Measurements from ENCODE around the gene DUSP28. TPM values are rescaled to one million over a fixed set of nuclear protein-coding genes. Genes with fewer than 3 reads are reported as not detected.

Gene DUSP28
- total and polyA plus RNA-seq, 2 donors: 7.2 to 9.0 TPM

DNA sequence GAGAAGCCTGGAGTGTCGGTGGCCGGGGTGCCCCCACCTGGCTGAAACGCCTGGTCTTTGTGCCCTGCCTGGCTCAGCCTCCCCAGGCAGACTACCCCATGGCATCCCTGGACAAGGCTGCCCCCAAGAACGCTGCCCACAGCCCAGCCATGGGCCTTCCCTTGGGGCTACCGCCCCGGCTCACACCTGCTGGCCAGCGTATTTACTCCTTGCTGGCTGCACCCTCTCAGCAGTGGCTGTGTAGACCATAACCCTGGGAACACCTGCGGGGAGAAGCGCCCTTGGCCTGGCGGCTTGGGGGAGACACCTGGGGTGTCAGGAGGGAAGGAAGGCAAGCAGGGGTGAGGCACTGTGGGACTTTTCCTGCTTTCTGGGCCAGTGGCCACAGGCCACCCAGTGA is 43.7 kb downstream of the DUSP28 start:
- 96% methylated on average over 10 of the region's 10 CpGs for WGBS
- DNase-seq (ENCODE audit: low read depth in 6 of 9, low spot score in 9 of 9): no peak
- Histone ChIP-seq H3K36me3 (ENCODE audit: control insufficient read depth in 2 of 2, insufficient read depth in 2 of 2, low read length in 1 of 2) (peaks cover 12 to 27% of the 10 kb centered on the region in 2 donors), H3K9me3 (ENCODE audit: control insufficient read depth in 2 of 2, insufficient read depth in 1 of 2, low read length in 1 of 2) (no peaks in the 10 kb centered on the region), H3K4me3 (ENCODE audit: low read length in 2 of 2) (no peak overlapping the region), H3K27me3 (ENCODE audit: control insufficient read depth in 2 of 2, insufficient read depth in 1 of 2, low read length in 1 of 2) (no peaks in the 10 kb centered on the region), H3K27ac (ENCODE audit: low read depth in 1 of 2, low read length in 1 of 2) (no peak overlapping the region), H3K4me1 (ENCODE audit: control insufficient read depth in 2 of 2, insufficient read depth in 2 of 2, low read length in 2 of 2) (no peaks in the 10 kb centered on the region)

GRCh38 chr2:240604291-240604938 is 44.3 kb downstream of the DUSP28 start:
- H3K27ac ChIP-seq (ENCODE audit: low read depth in 1 of 2, low read length in 1 of 2): no peak overlapping the region
- no peak for DNase-seq (ENCODE audit: low read depth in 6 of 9, low spot score in 9 of 9)
- H3K4me3 ChIP-seq (ENCODE audit: low read length in 2 of 2): no peak overlapping the region
- WGBS: 87% methylated on average over 11 of the region's 11 CpGs
- H3K27me3 ChIP-seq (ENCODE audit: control insufficient read depth in 2 of 2, insufficient read depth in 1 of 2, low read length in 1 of 2): no peaks in the 10 kb centered on the region
- no peaks in the 10 kb centered on the region for H3K9me3 ChIP-seq (ENCODE audit: control insufficient read depth in 2 of 2, insufficient read depth in 1 of 2, low read length in 1 of 2)
- H3K4me1 ChIP-seq (ENCODE audit: control insufficient read depth in 2 of 2, insufficient read depth in 2 of 2, low read length in 2 of 2): no peaks in the 10 kb centered on the region
- H3K36me3 ChIP-seq (ENCODE audit: control insufficient read depth in 2 of 2, insufficient read depth in 2 of 2, low read length in 1 of 2): peaks cover 12 to 22% of the 10 kb centered on the region in 2 donors

- H3K4me3 ChIP-seq (ENCODE audit: low read length in 2 of 2): no peak overlapping the region
- H3K9me3 ChIP-seq (ENCODE audit: control insufficient read depth in 2 of 2, insufficient read depth in 1 of 2, low read length in 1 of 2): no peaks in the 10 kb centered on the region
- H3K4me1 ChIP-seq (ENCODE audit: control insufficient read depth in 2 of 2, insufficient read depth in 2 of 2, low read length in 2 of 2): no peaks in the 10 kb centered on the region
- H3K27me3 ChIP-seq (ENCODE audit: control insufficient read depth in 2 of 2, insufficient read depth in 1 of 2, low read length in 1 of 2): no peaks in the 10 kb centered on the region
- H3K36me3 ChIP-seq (ENCODE audit: control insufficient read depth in 2 of 2, insufficient read depth in 2 of 2, low read length in 1 of 2): peaks cover 12 to 14% of the 10 kb centered on the region in 2 donors
- H3K27ac ChIP-seq (ENCODE audit: low read depth in 1 of 2, low read length in 1 of 2): no peak overlapping the region
- WGBS: 96% methylated on average over 19 of the region's 19 CpGs
- DNase-seq (ENCODE audit: low read depth in 6 of 9, low spot score in 9 of 9): no peak
These were observed 45.0 kb downstream of the DUSP28 start for GRCh38 chr2:240604939-240605716.

- H3K27ac ChIP-seq (ENCODE audit: low read depth in 1 of 2, low read length in 1 of 2): no peak overlapping the region
- H3K9me3 ChIP-seq (ENCODE audit: control insufficient read depth in 2 of 2, insufficient read depth in 1 of 2, low read length in 1 of 2): no peaks in the 10 kb centered on the region
- 95% methylated on average over 12 of the region's 12 CpGs for WGBS
- no peak for DNase-seq (ENCODE audit: low read depth in 6 of 9, low spot score in 9 of 9)
- H3K4me3 ChIP-seq (ENCODE audit: low read length in 2 of 2): no peak overlapping the region
- H3K27me3 ChIP-seq (ENCODE audit: control insufficient read depth in 2 of 2, insufficient read depth in 1 of 2, low read length in 1 of 2): no peaks in the 10 kb centered on the region
- peaks cover 7 to 8% of the 10 kb centered on the region in 2 donors for H3K36me3 ChIP-seq (ENCODE audit: control insufficient read depth in 2 of 2, insufficient read depth in 2 of 2, low read length in 1 of 2)
- H3K4me1 ChIP-seq (ENCODE audit: control insufficient read depth in 2 of 2, insufficient read depth in 2 of 2, low read length in 2 of 2): no peaks in the 10 kb centered on the region
These were observed 45.9 kb downstream of the DUSP28 start for GRCh38 chr2:240605867-240606743.

DNA sequence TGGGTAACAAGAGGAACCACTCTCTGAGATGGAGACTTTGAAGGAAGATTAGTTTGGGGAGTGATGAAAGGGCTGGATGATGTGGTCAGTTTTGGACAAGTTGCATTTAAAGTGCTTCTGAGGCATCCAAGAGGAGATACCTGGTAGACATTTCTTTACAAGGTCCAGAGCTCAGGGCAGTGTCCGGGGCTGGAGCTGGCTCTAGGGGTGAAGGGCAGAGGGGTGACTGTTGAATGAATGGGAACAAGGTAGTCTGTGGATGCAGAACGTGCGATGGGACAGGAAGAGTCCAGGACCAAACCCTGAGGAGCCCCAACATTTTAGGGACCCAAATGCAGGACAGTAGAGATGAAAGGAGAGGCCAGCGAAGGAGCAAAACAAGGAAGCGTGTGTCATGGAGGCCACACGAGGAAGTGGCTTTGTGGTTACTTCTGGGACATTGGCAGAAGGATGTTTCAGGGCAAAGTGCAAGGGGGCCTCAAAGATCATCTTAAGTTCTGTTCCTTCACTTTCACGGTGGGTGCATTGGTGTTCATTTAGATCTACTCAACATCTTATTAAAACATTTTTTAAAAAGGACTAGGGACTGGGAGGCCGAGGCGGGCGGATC is 51.5 kb downstream of the DUSP28 start:
- no peaks in the 10 kb centered on the region for H3K27me3 ChIP-seq (ENCODE audit: control insufficient read depth in 2 of 2, insufficient read depth in 1 of 2, low read length in 1 of 2)
- 68% methylated on average over 10 of the region's 10 CpGs for WGBS
- H3K9me3 ChIP-seq (ENCODE audit: control insufficient read depth in 2 of 2, insufficient read depth in 1 of 2, low read length in 1 of 2): peaks cover 0 to 10% of the 10 kb centered on the region in 2 donors
- H3K4me1 ChIP-seq (ENCODE audit: control insufficient read depth in 2 of 2, insufficient read depth in 2 of 2, low read length in 2 of 2): peaks cover 0 to 11% of the 10 kb centered on the region in 2 donors
- no peak overlapping the region for H3K4me3 ChIP-seq (ENCODE audit: low read length in 2 of 2)
- no peak overlapping the region for H3K27ac ChIP-seq (ENCODE audit: low read depth in 1 of 2, low read length in 1 of 2)
- DNase-seq (ENCODE audit: low read depth in 6 of 9, low spot score in 9 of 9): no peak
- no peaks in the 10 kb centered on the region for H3K36me3 ChIP-seq (ENCODE audit: control insufficient read depth in 2 of 2, insufficient read depth in 2 of 2, low read length in 1 of 2)

Other genes starting within 250 kb of the DUSP28 start
- 4.4 TPM for gene GPC1, start 124.7 kb upstream of the DUSP28 start, total RNA-seq
- gene GPC1, start 124.7 kb upstream of the DUSP28 start, polyA plus RNA-seq: 46.6 TPM
- 6.6 TPM for gene ANKMY1, start 2.4 kb upstream of the DUSP28 start, total RNA-seq
- 10.3 TPM for gene ANKMY1, start 2.4 kb upstream of the DUSP28 start, polyA plus RNA-seq
- 14.3 TPM for gene RNPEPL1, start 8.1 kb downstream of the DUSP28 start, total RNA-seq
- 109 TPM for gene RNPEPL1, start 8.1 kb downstream of the DUSP28 start, polyA plus RNA-seq
- gene CAPN10, start 26.4 kb downstream of the DUSP28 start, total RNA-seq: 34.1 TPM
- gene CAPN10, start 26.4 kb downstream of the DUSP28 start, polyA plus RNA-seq: 67.0 TPM
- 5.9 TPM for gene GPR35, start 65.1 kb downstream of the DUSP28 start, total RNA-seq
- 21.8 TPM for gene GPR35, start 65.1 kb downstream of the DUSP28 start, polyA plus RNA-seq
- gene AQP12B, start 122.5 kb downstream of the DUSP28 start, total RNA-seq: under 0.01 TPM
- gene AQP12B, start 122.5 kb downstream of the DUSP28 start, polyA plus RNA-seq: 0.11 TPM
- not detected for gene AQP12A, start 131.5 kb downstream of the DUSP28 start, total RNA-seq
- 0.34 TPM for gene AQP12A, start 131.5 kb downstream of the DUSP28 start, polyA plus RNA-seq